ENCODE results near the gene PTPRT. TPM values are rescaled to one million over a fixed set of nuclear protein-coding genes. Genes with fewer than 3 reads are reported as not detected.

PTPRT gene
- total and polyA plus RNA-seq, 2 of the 4 experiments (the other 2 are of a cell fraction): not detected

DNA sequence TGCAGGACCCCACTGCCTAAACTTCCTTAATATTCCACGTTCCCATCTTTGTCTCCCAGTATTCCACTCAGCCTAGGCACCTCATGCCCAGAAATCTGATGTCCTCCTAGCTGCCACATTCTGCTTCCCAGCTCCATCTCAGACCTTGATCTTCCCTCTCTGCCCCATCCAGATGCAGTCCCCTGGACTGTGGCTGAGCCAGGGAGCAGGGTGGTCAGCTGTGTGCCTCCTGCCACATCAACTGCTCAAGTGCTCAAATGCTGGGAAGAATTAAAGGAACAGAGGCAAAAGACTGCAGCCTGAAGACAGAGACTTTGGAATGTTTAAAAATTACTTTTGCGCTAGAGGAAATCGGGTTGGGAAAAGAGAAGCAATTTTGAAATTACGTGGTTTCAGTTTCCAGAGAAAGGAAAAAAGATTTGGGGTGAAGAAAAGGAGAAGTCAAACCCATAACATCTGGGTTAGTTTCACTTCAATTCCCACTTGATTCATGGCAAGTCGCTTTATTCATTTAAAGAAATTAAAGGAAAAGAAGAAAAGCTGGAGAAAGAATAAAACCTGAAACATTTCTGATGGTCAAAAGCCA, 704.8 kb downstream of the PTPRT start:
- no peak overlapping the region for H4K91ac ChIP-seq (ENCODE audit: insufficient read depth, low read depth, low read length)
- no peak overlapping the region for H3K18ac ChIP-seq (ENCODE audit: low read depth, low read length)
- ChIA-PET CTCF (no interaction called here), POLR2A (ENCODE audit: unreplicated experiment) (no interaction called here)
- H3K4me1 ChIP-seq (ENCODE audit: control insufficient read depth, insufficient read depth, low read length): no peaks in the 10 kb centered on the region
- no peak for TF ChIP-seq POLR2A (IDR thresholded peaks at IDR 0.05; ENCODE audit: low read depth, low read length)
- no peak for TF ChIP-seq BHLHE40 (IDR thresholded peaks at IDR 0.05; ENCODE audit: low read depth, low read length)
- no peak for TF ChIP-seq NFE2L2 (IDR thresholded peaks at IDR 0.05; ENCODE audit: low read depth, low read length)
- no peak for TF ChIP-seq FOS (IDR thresholded peaks at IDR 0.05; ENCODE audit: low read depth, low read length)
- TF ChIP-seq RCOR1 (IDR thresholded peaks at IDR 0.05; ENCODE audit: insufficient replicate concordance, low read length): no peak
- TF ChIP-seq SMC3 (IDR thresholded peaks at IDR 0.05; ENCODE audit: low read depth, low read length): no peak
- no peak for TF ChIP-seq MAZ (IDR thresholded peaks at IDR 0.05; ENCODE audit: borderline replicate concordance, low read depth, low read length)
- no peak for TF ChIP-seq CHD1 (IDR thresholded peaks at IDR 0.05; ENCODE audit: low read depth, low read length)
- TF ChIP-seq CTCF (conservative IDR thresholded peaks at IDR 0.05; ENCODE audit: low read depth, low read length): no peak
- no peak for TF ChIP-seq RFX5 (IDR thresholded peaks at IDR 0.05; ENCODE audit: low read depth, low read length)
- TF ChIP-seq, protein P1, sequence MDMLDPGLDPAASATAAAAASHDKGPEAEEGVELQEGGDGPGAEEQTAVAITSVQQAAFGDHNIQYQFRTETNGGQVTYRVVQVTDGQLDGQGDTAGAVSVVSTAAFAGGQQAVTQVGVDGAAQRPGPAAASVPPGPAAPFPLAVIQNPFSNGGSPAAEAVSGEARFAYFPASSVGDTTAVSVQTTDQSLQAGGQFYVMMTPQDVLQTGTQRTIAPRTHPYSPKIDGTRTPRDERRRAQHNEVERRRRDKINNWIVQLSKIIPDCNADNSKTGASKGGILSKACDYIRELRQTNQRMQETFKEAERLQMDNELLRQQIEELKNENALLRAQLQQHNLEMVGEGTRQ (IDR thresholded peaks at IDR 0.05; ENCODE audit: low read depth, low read length): no peak
- TF ChIP-seq, protein P2, sequence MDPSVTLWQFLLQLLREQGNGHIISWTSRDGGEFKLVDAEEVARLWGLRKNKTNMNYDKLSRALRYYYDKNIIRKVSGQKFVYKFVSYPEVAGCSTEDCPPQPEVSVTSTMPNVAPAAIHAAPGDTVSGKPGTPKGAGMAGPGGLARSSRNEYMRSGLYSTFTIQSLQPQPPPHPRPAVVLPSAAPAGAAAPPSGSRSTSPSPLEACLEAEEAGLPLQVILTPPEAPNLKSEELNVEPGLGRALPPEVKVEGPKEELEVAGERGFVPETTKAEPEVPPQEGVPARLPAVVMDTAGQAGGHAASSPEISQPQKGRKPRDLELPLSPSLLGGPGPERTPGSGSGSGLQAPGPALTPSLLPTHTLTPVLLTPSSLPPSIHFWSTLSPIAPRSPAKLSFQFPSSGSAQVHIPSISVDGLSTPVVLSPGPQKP (IDR thresholded peaks at IDR 0.05; ENCODE audit: borderline replicate concordance, low read depth, low read length): no peak
- TF ChIP-seq MAFK (IDR thresholded peaks at IDR 0.05; ENCODE audit: low read depth, low read length): no peak
- no peak for TF ChIP-seq MXI1 (IDR thresholded peaks at IDR 0.05; ENCODE audit: borderline replicate concordance, low read depth, low read length)
- no peak for TF ChIP-seq CEBPB (IDR thresholded peaks at IDR 0.05; ENCODE audit: low read depth, low read length)
- TF ChIP-seq RAD21 (IDR thresholded peaks at IDR 0.05; ENCODE audit: low read length): no peak
- no peak overlapping the region for H2AK5ac ChIP-seq (ENCODE audit: low read depth, low read length)
- H3K4me3 ChIP-seq (ENCODE audit: insufficient read depth, low read depth, low read length): no peak overlapping the region
- H2BK120ac ChIP-seq (ENCODE audit: low read depth, low read length): no peak overlapping the region
- no peak overlapping the region for H3K14ac ChIP-seq (replicated peaks; ENCODE audit: low read depth, low read length)
- H2AFZ ChIP-seq (replicated peaks; ENCODE audit: low read length, poor library complexity): no peak overlapping the region
- no peaks in the 10 kb centered on the region for H3K9me1 ChIP-seq (ENCODE audit: insufficient read depth, low read length)
- WGBS, 2 experiments (ENCODE audit: extremely low coverage in 2 of 2, insufficient read length in 1 of 2): 47% methylated on average over 3 of the region's 5 CpGs; no CpG with 5 or more reads in 1 of the 2 experiments
- no peak overlapping the region for H2AK9ac ChIP-seq (replicated peaks; ENCODE audit: low read depth, low read length, poor library complexity)
- no peak overlapping the region for H2BK5ac ChIP-seq (ENCODE audit: low read depth, low read length, poor library complexity, severe bottlenecking)
- intact Hi-C loops (cut with micrococcal nuclease) (no loop called here), dilution Hi-C loops (cut with HindIII; ENCODE audit: low sequenced_read_pairs, unreplicated experiment) (no loop called here), in situ Hi-C loops (cut with MboI; ENCODE audit: low sequenced_read_pairs) (no loop called here)
- no peaks in the 10 kb centered on the region for H4K20me1 ChIP-seq (ENCODE audit: insufficient read depth, low read length)
- DNase-seq (no peak), ATAC-seq (ENCODE audit: low read depth) (no peak)
- no peak overlapping the region for H4K8ac ChIP-seq (ENCODE audit: low read depth in 2 of 2, low read length in 2 of 2)
- H2BK15ac ChIP-seq (ENCODE audit: low read depth, low read length): no peak overlapping the region
- H3K27ac ChIP-seq (ENCODE audit: insufficient read depth, low read length): no peak overlapping the region
- H3K79me1 ChIP-seq (ENCODE audit: low read depth in 1 of 2, low read length in 2 of 2): no peaks in the 10 kb centered on the region
- no peak overlapping the region for H3K56ac ChIP-seq (ENCODE audit: extremely low read depth, insufficient read depth, low read length)
- no peaks in the 10 kb centered on the region for H3K27me3 ChIP-seq (ENCODE audit: control insufficient read depth, insufficient read depth, low read length)
- no peak overlapping the region for H2BK20ac ChIP-seq (ENCODE audit: low read depth, low read length)
- no peak overlapping the region for H4K5ac ChIP-seq (ENCODE audit: low read depth, low read length)
- no peak overlapping the region for H3K4me2 ChIP-seq (ENCODE audit: low read depth, low read length)
- H3K9ac ChIP-seq (ENCODE audit: low read depth, low read length): no peak overlapping the region
- H3K4ac ChIP-seq (ENCODE audit: low read depth, low read length): no peak overlapping the region
- H3K36me3 ChIP-seq (ENCODE audit: control insufficient read depth, insufficient read depth, low read length): no peaks in the 10 kb centered on the region
- no TSS peak for BruUV-seq (replicated peaks)
- no peak overlapping the region for H3K23ac ChIP-seq (ENCODE audit: low read depth, low read length)
- H3K9me3 ChIP-seq (ENCODE audit: control insufficient read depth, insufficient read depth, low read length): peaks cover 12% of the 10 kb centered on the region

Measured in IMR-90 (cell line).